Trophoblast cell (in vitro differentiated cells and primary cell): Measurements from ENCODE around the gene AGPAT3.

Experiments used
- DNase-seq, 2 donors: peaks; one replicate each; pipeline ENCODE4 v3.0.0-alpha.2; 2016
- H2AFZ ChIP-seq: 2 replicates; pipeline ENCODE4 v1.6.1; 2013; ENCODE audit warnings: low read length, moderate library complexity, mild to moderate bottlenecking; ENCODE audit not compliant: insufficient read depth, poor library complexity
- H2AK5ac ChIP-seq: 2 replicates; pipeline ENCODE4 v1.6.1; 2013; ENCODE audit warnings: mild to moderate bottlenecking, low read length
- H2BK120ac ChIP-seq: 2 replicates; pipeline ENCODE4 v1.6.1; 2013; ENCODE audit warnings: low read length, mild to moderate bottlenecking, moderate library complexity; ENCODE audit not compliant: insufficient read depth, poor library complexity
- H2BK12ac ChIP-seq: 2 replicates; pipeline ENCODE4 v1.6.1; 2013; ENCODE audit warnings: mild to moderate bottlenecking, low read length, moderate library complexity
- H2BK5ac ChIP-seq: 2 replicates; pipeline ENCODE4 v1.6.1; 2013; ENCODE audit warnings: low read length, low read depth, moderate library complexity, mild to moderate bottlenecking; ENCODE audit not compliant: poor library complexity
- H3K14ac ChIP-seq: 2 replicates; pipeline ENCODE4 v1.6.1; 2013; ENCODE audit warnings: mild to moderate bottlenecking, low read length
- H3K18ac ChIP-seq: 2 replicates; pipeline ENCODE4 v1.6.1; 2013; ENCODE audit warnings: mild to moderate bottlenecking, low read length
- H3K23ac ChIP-seq: 2 replicates; pipeline ENCODE4 v1.6.1; 2013; ENCODE audit warnings: low read length
- H3K27ac ChIP-seq: 2 replicates; pipeline ENCODE4 v1.5.1; 2013; ENCODE audit warnings: low read depth, mild to moderate bottlenecking, inconsistent platforms, low read length, moderate library complexity
- H3K27me3 ChIP-seq: 2 replicates; pipeline ENCODE4 v1.6.1; 2013; ENCODE audit warnings: inconsistent platforms, mild to moderate bottlenecking, low read length, moderate library complexity; ENCODE audit not compliant: insufficient read depth
- H3K36me3 ChIP-seq, 2 experiments: 1 replicate in 1 of 2; 2 replicates in 1 of 2; pipeline ENCODE4 v1.6.1; 2013; ENCODE audit warnings: low read length in 2 of 2, mild to moderate bottlenecking in 2 of 2, moderate library complexity in 1 of 2; ENCODE audit not compliant: insufficient read depth in 2 of 2, control insufficient read depth in 1 of 2
- H3K4ac ChIP-seq: 2 replicates; pipeline ENCODE4 v1.6.1; 2013; ENCODE audit warnings: low read depth, mild to moderate bottlenecking, low read length, moderate library complexity
- H3K4me1 ChIP-seq, 2 experiments: 1 replicate in 1 of 2; 2 replicates in 1 of 2; pipeline ENCODE4 v1.6.1; 2013; ENCODE audit warnings: low read length in 2 of 2, mild to moderate bottlenecking in 2 of 2, moderate library complexity in 1 of 2; ENCODE audit not compliant: insufficient read depth in 2 of 2, control insufficient read depth in 1 of 2
- H3K4me2 ChIP-seq: 2 replicates; pipeline ENCODE4 v1.6.1; 2013; ENCODE audit warnings: inconsistent platforms, mild to moderate bottlenecking, low read length, moderate library complexity
- H3K4me3 ChIP-seq: 2 replicates; pipeline ENCODE4 v1.5.1; 2013; ENCODE audit warnings: mild to moderate bottlenecking, low read depth, low read length, inconsistent platforms
- H3K79me1 ChIP-seq: one replicate; pipeline ENCODE4 v1.6.1; 2013; ENCODE audit warnings: low read length
- H3K79me2 ChIP-seq: 2 replicates; pipeline ENCODE4 v1.6.1; 2013; ENCODE audit warnings: low read length, mild to moderate bottlenecking; ENCODE audit not compliant: control insufficient read depth, insufficient read depth, poor library complexity
- H3K9ac ChIP-seq: 2 replicates; pipeline ENCODE4 v1.6.1; 2013; ENCODE audit warnings: mild to moderate bottlenecking, low read length
- H3K9me3 ChIP-seq: 2 replicates; pipeline ENCODE4 v1.6.1; 2013; ENCODE audit warnings: low read depth, mild to moderate bottlenecking, control low read depth, inconsistent platforms, low read length; ENCODE audit not compliant: insufficient read depth
- H4K12ac ChIP-seq: 2 replicates; pipeline ENCODE4 v1.6.1; 2013; ENCODE audit warnings: low read depth, mild to moderate bottlenecking, low read length, moderate library complexity
- H4K8ac ChIP-seq: 2 replicates; pipeline ENCODE4 v1.6.1; 2013; ENCODE audit warnings: low read depth, mild to moderate bottlenecking, low read length, moderate library complexity
- H4K91ac ChIP-seq: one replicate; pipeline ENCODE4 v1.6.1; 2013; ENCODE audit warnings: low read depth, mild to moderate bottlenecking, low read length, moderate library complexity
- WGBS: extraction: QIAGEN DNeasy Blood & Tissue Kit; methylation state at CpG from one replicate; pipeline ENCODE4 v1.1.7; 2013; ENCODE audit warnings: missing lambda C conversion rate; ENCODE audit not compliant: insufficient read length, insufficient coverage; ENCODE audit errors: extremely low coverage; 5-methylcytosine and 5-hydroxymethylcytosine counted together

The AGPAT3 gene

DNA sequence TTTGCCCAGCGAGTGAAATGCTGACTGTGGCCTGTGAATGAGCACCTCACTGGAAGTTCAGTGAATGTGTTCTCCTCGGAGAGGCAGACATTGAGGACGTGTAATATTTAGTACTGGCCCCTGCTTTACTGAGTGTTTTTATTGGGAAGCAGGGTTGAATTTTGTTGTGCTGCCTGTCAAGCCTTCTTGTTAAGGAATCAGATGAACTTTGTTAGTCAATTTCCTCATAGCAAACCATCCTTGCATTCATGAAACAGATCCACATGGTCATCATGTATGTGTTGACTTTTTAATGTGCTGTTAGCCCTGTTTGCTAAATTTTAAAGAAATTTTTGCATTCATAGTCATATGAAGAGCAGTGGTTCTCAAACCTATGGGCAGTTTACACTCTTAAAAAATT is 47.9 kb downstream of the AGPAT3 start:
- no peaks in the 10 kb centered on the region for H3K4me1 ChIP-seq
- H2AFZ ChIP-seq = no peak overlapping the region
- H2AK5ac ChIP-seq = no peak overlapping the region
- no peaks in the 10 kb centered on the region for H3K79me2 ChIP-seq
- H3K36me3 ChIP-seq = no peaks in the 10 kb centered on the region
- H3K14ac ChIP-seq = no peak overlapping the region
- no peak overlapping the region for H3K4me3 ChIP-seq
- no peaks in the 10 kb centered on the region for H3K27me3 ChIP-seq
- no peak overlapping the region for H2BK5ac ChIP-seq
- H4K12ac ChIP-seq = no peak overlapping the region
- DNase-seq = no peak
- H3K4me2 ChIP-seq = no peak overlapping the region
- no peaks in the 10 kb centered on the region for H3K79me1 ChIP-seq
- H3K9me3 ChIP-seq = peaks cover 3% of the 10 kb centered on the region
- H3K4ac ChIP-seq = no peak overlapping the region
- H4K91ac ChIP-seq = no peak overlapping the region
- no peak overlapping the region for H3K27ac ChIP-seq
- H3K9ac ChIP-seq = no peak overlapping the region
- H3K23ac ChIP-seq = no peak overlapping the region
- no peak overlapping the region for H4K8ac ChIP-seq
- no peak overlapping the region for H2BK12ac ChIP-seq
- no CpG with 5 or more reads among the region's 3 CpGs for WGBS
- H3K18ac ChIP-seq = no peak overlapping the region
- H2BK120ac ChIP-seq = no peak overlapping the region

DNA sequence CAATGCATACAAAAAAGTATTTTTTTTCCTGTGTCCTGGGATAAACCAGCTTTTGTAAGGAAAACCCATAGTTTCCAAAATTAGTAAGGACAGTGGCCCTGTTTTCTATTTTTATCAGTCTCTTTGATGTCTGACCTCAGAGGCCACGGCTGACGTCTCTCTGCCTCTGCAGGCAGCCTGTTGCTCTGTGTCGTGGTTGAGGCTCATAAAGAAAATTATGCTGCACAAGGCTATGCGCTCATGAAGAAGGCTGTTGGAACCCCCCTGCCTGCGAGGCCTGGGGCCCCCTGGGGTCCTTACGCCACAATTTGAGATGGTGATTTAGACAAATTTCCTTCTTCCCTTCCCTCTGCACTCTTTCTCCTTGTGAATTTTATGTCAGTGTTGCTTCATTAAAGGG is 48.9 kb downstream of the AGPAT3 start:
- no peak overlapping the region for H3K14ac ChIP-seq
- WGBS = no CpG with 5 or more reads among the region's 6 CpGs

DNA sequence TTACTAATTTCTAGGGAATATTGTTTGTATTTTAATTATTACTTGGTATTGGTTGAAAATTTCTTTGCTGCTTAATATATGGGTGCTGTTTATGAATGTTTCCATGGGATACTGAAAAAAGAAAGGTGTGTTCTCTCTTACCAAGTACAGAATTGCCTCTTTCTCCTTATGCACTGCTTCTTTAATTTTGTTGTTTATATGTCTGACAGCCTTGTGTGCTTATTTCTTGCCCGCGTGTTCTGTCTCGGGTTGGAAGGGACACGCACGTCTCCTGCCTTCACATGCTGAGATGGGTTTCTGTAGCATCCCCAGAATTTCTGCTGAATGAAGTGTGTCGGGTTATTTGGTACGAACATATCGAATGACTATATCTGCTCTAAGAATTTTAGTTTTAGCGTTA is 51.1 kb downstream of the AGPAT3 start:
- Histone ChIP-seq H3K79me2 (no peaks in the 10 kb centered on the region), H3K18ac (no peak overlapping the region), H3K4me2 (no peak overlapping the region), H2BK5ac (no peak overlapping the region), H3K79me1 (no peaks in the 10 kb centered on the region), H4K8ac (no peak overlapping the region), H3K36me3 (no peaks in the 10 kb centered on the region), H4K12ac (no peak overlapping the region), H3K4me1 (no peaks in the 10 kb centered on the region), H2BK12ac (no peak overlapping the region), H3K4me3 (no peak overlapping the region), H3K4ac (no peak overlapping the region), H3K27ac (no peak overlapping the region), H2AK5ac (no peak overlapping the region), H3K9ac (no peak overlapping the region), H4K91ac (no peak overlapping the region), H3K9me3 (peaks cover 5% of the 10 kb centered on the region), H2AFZ (no peak overlapping the region), H2BK120ac (no peak overlapping the region), H3K23ac (no peak overlapping the region), H3K14ac (no peak overlapping the region), H3K27me3 (no peaks in the 10 kb centered on the region)
- no CpG with 5 or more reads among the region's 9 CpGs for WGBS
- no peak for DNase-seq

More for the DNA sequence above, 48.9 kb downstream of the AGPAT3 start:
- Histone ChIP-seq H4K8ac (no peak overlapping the region), H3K79me1 (no peaks in the 10 kb centered on the region), H4K91ac (no peak overlapping the region), H3K9ac (no peak overlapping the region), H2BK5ac (no peak overlapping the region), H2AK5ac (no peak overlapping the region), H3K4me2 (no peak overlapping the region), H3K79me2 (no peaks in the 10 kb centered on the region), H2BK120ac (no peak overlapping the region), H3K9me3 (peaks cover 5% of the 10 kb centered on the region), H3K4ac (no peak overlapping the region), H2BK12ac (no peak overlapping the region), H4K12ac (no peak overlapping the region), H3K27ac (no peak overlapping the region), H3K4me1 (no peaks in the 10 kb centered on the region), H3K23ac (no peak overlapping the region), H2AFZ (no peak overlapping the region), H3K27me3 (no peaks in the 10 kb centered on the region), H3K18ac (no peak overlapping the region), H3K36me3 (no peaks in the 10 kb centered on the region), H3K4me3 (no peak overlapping the region)
- DNase-seq = no peak

DNA sequence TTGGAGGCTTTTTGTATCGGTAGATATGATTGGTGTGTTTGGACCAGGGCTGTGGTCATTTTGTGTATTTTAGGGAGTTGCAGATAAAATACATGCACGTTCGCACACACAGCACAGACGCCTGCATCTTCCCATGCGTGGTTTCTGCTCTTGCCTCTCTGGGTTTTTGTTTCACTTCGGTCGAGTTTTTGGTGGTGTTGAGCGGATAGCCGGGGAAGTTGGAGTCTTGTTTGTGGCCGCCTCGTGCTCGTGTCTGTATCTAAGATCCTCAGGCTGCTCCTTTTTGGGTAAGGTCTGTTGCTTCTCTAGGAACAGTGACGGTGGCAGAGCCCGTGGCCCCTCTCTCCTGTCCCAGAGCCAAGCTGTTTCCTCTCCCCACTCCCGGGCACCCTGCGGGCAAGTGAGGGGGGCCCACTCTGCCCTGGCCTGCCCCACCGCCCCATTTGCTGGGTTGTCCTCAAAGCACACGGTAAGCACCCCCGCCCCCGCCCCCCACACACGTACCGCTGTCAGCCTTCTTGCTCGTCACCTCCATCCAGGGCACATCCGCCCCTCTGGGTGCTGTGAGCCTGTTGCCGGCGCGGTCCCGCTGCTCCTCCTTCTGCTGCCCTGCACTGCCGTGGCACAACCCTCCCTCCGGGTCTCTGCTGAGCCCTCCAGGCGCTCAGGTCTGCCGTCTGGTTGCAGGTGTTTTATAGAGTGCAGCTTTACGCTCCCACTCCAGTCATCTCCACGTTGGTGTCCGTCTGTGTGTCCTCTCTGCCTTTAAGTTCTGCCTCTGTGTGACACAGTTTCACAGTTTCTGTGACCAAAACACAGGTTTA is 51.9 kb downstream of the AGPAT3 start:
- no peaks in the 10 kb centered on the region for H3K79me1 ChIP-seq
- H3K4me3 ChIP-seq = no peak overlapping the region
- no peak overlapping the region for H3K9ac ChIP-seq
- no peak overlapping the region for H3K23ac ChIP-seq
- H3K18ac ChIP-seq = no peak overlapping the region
- H3K36me3 ChIP-seq = no peaks in the 10 kb centered on the region
- peaks cover 0 to under 1% of the 10 kb centered on the region in 2 experiments for H3K4me1 ChIP-seq
- H2BK120ac ChIP-seq = no peak overlapping the region
- no peak overlapping the region for H3K4ac ChIP-seq
- H4K8ac ChIP-seq = no peak overlapping the region
- no peak overlapping the region for H4K91ac ChIP-seq
- no peaks in the 10 kb centered on the region for H3K27me3 ChIP-seq
- DNase-seq = no peak
- H2BK5ac ChIP-seq = no peak overlapping the region
- H3K14ac ChIP-seq = no peak overlapping the region
- no peak overlapping the region for H2AK5ac ChIP-seq
- no CpG with 5 or more reads among the region's 35 CpGs for WGBS
- no peak overlapping the region for H2AFZ ChIP-seq
- no peak overlapping the region for H2BK12ac ChIP-seq
- H3K9me3 ChIP-seq = peaks cover 5% of the 10 kb centered on the region
- no peak overlapping the region for H3K27ac ChIP-seq
- H3K79me2 ChIP-seq = no peaks in the 10 kb centered on the region
- H3K4me2 ChIP-seq = no peak overlapping the region
- no peak overlapping the region for H4K12ac ChIP-seq
